HepG2 (cell line): ENCODE data around the gene BMERB1. TPM values are rescaled to one million over a fixed set of nuclear protein-coding genes. Genes with fewer than 3 reads are reported as not detected.

Experiments used
- ADNP ChIP-seq: sonication (generic); formaldehyde crosslinking; IDR thresholded peaks from 2 replicates; pipeline ENCODE4 v1.4.0; 2020; ENCODE audit warnings: missing genetic modification reagents
- ARID3A ChIP-seq: IDR thresholded peaks from 2 replicates; pipeline ENCODE4 v1.6.1; 2012; ENCODE audit warnings: low read depth, low read length, improper control_type of control experiment
- CEBPG ChIP-seq: IDR thresholded peaks from 2 replicates; pipeline ENCODE4 v1.6.1; 2016
- CSRNP2 ChIP-seq: sonication (generic); formaldehyde crosslinking; conservative IDR thresholded peaks from 2 replicates; pipeline ENCODE4 v1.8.0; 2022; ENCODE audit warnings: low read depth, missing genetic modification reagents
- FOXO4 ChIP-seq: sonication (generic); formaldehyde crosslinking; conservative IDR thresholded peaks from 2 replicates; pipeline ENCODE4 v1.8.1; 2023; ENCODE audit warnings: missing genetic modification reagents
- HMG20A ChIP-seq: IDR thresholded peaks from 2 replicates; pipeline ENCODE4 v1.6.1; 2016; ENCODE audit warnings: borderline replicate concordance
- HNRNPH1 ChIP-seq: fragments of 200-400 bp; formaldehyde crosslinking; optimal IDR thresholded peaks from 2 replicates; pipeline ENCODE3; 2017; ENCODE audit warnings: mild to moderate bottlenecking, low read depth, low read length
- KAT8 ChIP-seq: IDR thresholded peaks from 2 replicates; pipeline ENCODE4 v1.6.1; 2016; ENCODE audit warnings: missing genetic modification reagents, missing compliant biosample characterization
- MATR3 ChIP-seq: sonication (generic); formaldehyde crosslinking; IDR thresholded peaks from 2 replicates; pipeline ENCODE4 v1.4.0; 2020; ENCODE audit warnings: missing genetic modification reagents
- MYC ChIP-seq: sonication (generic); formaldehyde crosslinking; IDR thresholded peaks from 2 replicates; pipeline ENCODE4 v1.9.0; 2021; ENCODE audit warnings: missing genetic modification reagents, borderline replicate concordance
- NFYB ChIP-seq: sonication (generic); formaldehyde crosslinking; IDR thresholded peaks from 2 replicates; pipeline ENCODE4 v1.4.0; 2020; ENCODE audit warnings: missing genetic modification reagents
- SAP130 ChIP-seq: IDR thresholded peaks from 2 replicates; pipeline ENCODE4 v1.6.1; 2016; ENCODE audit warnings: low read depth
- SCMH1 ChIP-seq: sonication (generic); formaldehyde crosslinking; IDR thresholded peaks from 2 replicates; pipeline ENCODE4 v1.9.0; 2021; ENCODE audit warnings: missing genetic modification reagents, mild to moderate bottlenecking, borderline replicate concordance
- ZFP41 ChIP-seq: sonication (generic); formaldehyde crosslinking; IDR thresholded peaks from 2 replicates; pipeline ENCODE4 v1.4.0; 2020; ENCODE audit warnings: mild to moderate bottlenecking, missing genetic modification reagents, borderline replicate concordance
- ZFP82 ChIP-seq: sonication (generic); formaldehyde crosslinking; IDR thresholded peaks from 2 replicates; pipeline ENCODE4 v1.5.1; 2020; ENCODE audit warnings: mild to moderate bottlenecking, missing genetic modification reagents, borderline replicate concordance
- ZMYM2 ChIP-seq: sonication (generic); formaldehyde crosslinking; IDR thresholded peaks from 2 replicates; pipeline ENCODE4 v1.8.0; 2022; ENCODE audit warnings: mild to moderate bottlenecking, missing genetic modification reagents
- ZNF24 ChIP-seq: fragments of 450-650 bp; IDR thresholded peaks from 2 replicates; pipeline ENCODE4 v1.6.1; 2017; ENCODE audit warnings: antibody characterized with exemption, mild to moderate bottlenecking
- ZNF318 ChIP-seq: sonication (generic); formaldehyde crosslinking; IDR thresholded peaks from 2 replicates; pipeline ENCODE4 v1.4.0; 2020; ENCODE audit warnings: mild to moderate bottlenecking, missing genetic modification reagents
- ZNF335 ChIP-seq: sonication (generic); formaldehyde crosslinking; IDR thresholded peaks from 2 replicates; pipeline ENCODE4 v1.4.0; 2020; ENCODE audit warnings: missing genetic modification reagents
- ZZZ3 ChIP-seq: sonication (generic); formaldehyde crosslinking; IDR thresholded peaks from 2 replicates; pipeline ENCODE4 v1.4.0; 2020; ENCODE audit warnings: missing genetic modification reagents, mild to moderate bottlenecking, borderline replicate concordance
- polyA plus RNA-seq, 8 experiments: library from polyadenylated mRNA; depleted of rRNA in 3 of 8; stranded (reverse) in 7 of 8; unstranded in 1 of 8; fragments of >200 nt; fragmentation: Illumina TruSeq in 4 of 8; extraction: Trizol in 4 of 8; gene quantifications; 2 replicates each; pipeline versions ENCODE4 v1.2.1 to v1.2.3, GENCODE V29; 2011 to 2016; ENCODE audit warnings: low read depth in 4 of 8, missing spikeins in 1 of 8, mixed read lengths in 1 of 8; ENCODE audit not compliant: insufficient read depth in 1 of 8
- total RNA-seq, 5 experiments: library from RNA; depleted of rRNA; stranded (reverse); fragments of >200 nt; fragmentation: Illumina TruSeq; extraction: Trizol; gene quantifications; 2 replicates each; pipeline ENCODE4 v1.2.3, GENCODE V29; 2016; ENCODE audit warnings: low read depth in 1 of 5

Gene BMERB1
- total and polyA plus RNA-seq, 2 of the 13 experiments (the other 11 are each of a cell fraction or from before 2014, with no cell fraction given): 1.4 TPM

- 0 out of 2 replicates have a peak, but pooled peaks have one; percentile 3 for TF ChIP-seq ARID3A
- no peak for TF ChIP-seq CEBPG (CRISPR knock-in tag)
- no peak for TF ChIP-seq ZFP41 (CRISPR knock-in tag)
- no peak for TF ChIP-seq NFYB (CRISPR knock-in tag)
- TF ChIP-seq MATR3 (CRISPR knock-in tag): no peak
- peak; percentile 88 for TF ChIP-seq ZNF24
- TF ChIP-seq ADNP: peak; percentile 58; the same call in 1 of the 2 replicates
- TF ChIP-seq FOXO4 (CRISPR knock-in tag): no peak
- TF ChIP-seq HNRNPH1: no peak
- TF ChIP-seq CSRNP2: no peak
- TF ChIP-seq KAT8 (CRISPR knock-in tag): 0 out of 2 replicates have a peak, but pooled peaks have one; percentile 12
- TF ChIP-seq ZZZ3 (CRISPR knock-in tag): no peak
- TF ChIP-seq ZNF335 (CRISPR knock-in tag): no peak
- no peak for TF ChIP-seq ZMYM2 (CRISPR knock-in tag)
- no peak for TF ChIP-seq MYC (CRISPR knock-in tag)
- no peak for TF ChIP-seq SCMH1 (CRISPR knock-in tag)
- no peak for TF ChIP-seq ZFP82 (CRISPR knock-in tag)
- TF ChIP-seq HMG20A: no peak
- TF ChIP-seq ZNF318 (CRISPR knock-in tag): no peak
- TF ChIP-seq SAP130 (CRISPR knock-in tag): no peak
Measured at GRCh38 chr16:15444264-15444663, 9.9 kb downstream of the BMERB1 start (continued).
